HepG2 (cell line): ENCODE measurements around the gene CMPK1. TPM values are rescaled to one million over a fixed set of nuclear protein-coding genes. Genes with fewer than 3 reads are reported as not detected.

Experiments
- ATAC-seq: fragments of 200-7000 bp; cut with Tn5 transposase; 3 replicates; pipeline ENCODE4 v1.9.1; 2020; ENCODE audit warnings: mild to moderate bottlenecking, moderate library complexity
- BruUV-seq: library from RNA; stranded (reverse); fragments of 400-500 nt; replicated peaks from 2 replicates; lab custom pipeline; 2021; lab: Mats Ljungman, UMichigan
- CTCF ChIA-PET: fragments of 300-600 bp; formaldehyde crosslinking; extraction: SDS; loops from one replicate; lab custom pipeline; 2021; ENCODE audit warnings: low total read pairs, inconsistent platforms, low intra/inter-chr PET ratio; lab: Yijun Ruan, JAX
- POLR2A ChIA-PET: fragments of 350-600 bp; sonication (Branson Sonifier 250); formaldehyde crosslinking; loops from one replicate; lab custom pipeline; 2020; ENCODE audit warnings: antibody characterized with exemption, inconsistent platforms; lab: Yijun Ruan, JAX
- DNase-seq: peaks from one replicate; pipeline ENCODE4 v3.0.0-alpha.2; 2015; ENCODE audit warnings: low spot score
- FAIRE-seq: peaks from 3 replicates; lab custom pipeline; 2011; peaks lifted over from hg19 to GRCh38; lab: Jason Lieb, UNC
- H2AFZ ChIP-seq: one replicate; pipeline ENCODE4 v1.6.1; 2011; ENCODE audit warnings: low read length, inconsistent platforms
- H3K27ac ChIP-seq: fragments of 300-600 bp; 3 replicates; pipeline ENCODE4 v1.8.0; 2011; ENCODE audit warnings: mixed run types, mild to moderate bottlenecking, mixed read lengths, low read length, inconsistent platforms; ENCODE audit not compliant: insufficient read depth; ENCODE audit errors: extremely low read length
- H3K27me3 ChIP-seq, 2 experiments: fragments of 200-600 bp in 1 of 2; 2 replicates in 1 of 2; 3 replicates in 1 of 2; pipeline versions ENCODE4 v1.6.0 to v1.8.0; 2011; ENCODE audit warnings: low read length in 2 of 2, mild to moderate bottlenecking in 2 of 2, moderate library complexity in 2 of 2, inconsistent platforms in 1 of 2; ENCODE audit not compliant: insufficient read depth in 2 of 2, control insufficient read depth in 1 of 2
- H3K36me3 ChIP-seq, 2 experiments: fragments of 200-600 bp in 1 of 2; replicated peaks in 1 of 2; 2 replicates in 1 of 2; 3 replicates in 1 of 2; pipeline versions ENCODE4 v1.5.1 to v1.8.0; 2011; ENCODE audit warnings: low read length in 2 of 2, inconsistent platforms in 1 of 2; ENCODE audit not compliant: insufficient read depth in 2 of 2, control insufficient read depth in 1 of 2
- H3K4me1 ChIP-seq: 2 replicates; pipeline ENCODE4 v1.5.1; 2012; ENCODE audit warnings: low read length, inconsistent platforms; ENCODE audit not compliant: insufficient read depth
- H3K4me2 ChIP-seq: 2 replicates; pipeline ENCODE4 v1.6.0; 2011; ENCODE audit warnings: low read depth, low read length, inconsistent platforms
- H3K4me3 ChIP-seq, 3 experiments: fragments of 200-600 bp in 1 of 3; sonication (generic), shearing (Covaris generic) in 1 of 3; replicated peaks in 1 of 3; 2 replicates each; pipeline ENCODE4 v1.5.1; 2011 to 2016; ENCODE audit warnings: low read length in 3 of 3, inconsistent platforms in 2 of 3, low read depth in 2 of 3, mild to moderate bottlenecking in 2 of 3, control low read depth in 1 of 3, mixed read lengths in 1 of 3; ENCODE audit not compliant: insufficient read depth in 1 of 3
- H3K79me2 ChIP-seq: one replicate; pipeline ENCODE4 v1.6.1; 2011; ENCODE audit warnings: low read length, inconsistent platforms; ENCODE audit not compliant: insufficient read depth
- H3K9ac ChIP-seq: 2 replicates; pipeline ENCODE4 v1.6.0; 2011; ENCODE audit warnings: mild to moderate bottlenecking, low read depth, low read length, inconsistent platforms; ENCODE audit not compliant: insufficient read depth
- H3K9me3 ChIP-seq: 2 replicates; pipeline ENCODE4 v1.5.1; 2012; ENCODE audit warnings: mild to moderate bottlenecking, low read length
- H4K20me1 ChIP-seq: 2 replicates; pipeline ENCODE4 v1.6.0; 2011; ENCODE audit warnings: inconsistent platforms, mild to moderate bottlenecking, low read length, moderate library complexity; ENCODE audit not compliant: insufficient read depth
- EED ChIP-seq: sonication (generic); formaldehyde crosslinking; IDR thresholded peaks from 2 replicates; pipeline ENCODE4 v1.5.0; 2020; ENCODE audit warnings: mild to moderate bottlenecking, missing genetic modification reagents
- FOXP1 ChIP-seq, 2 experiments: fragments of 450-650 bp in 1 of 2; IDR thresholded peaks; 2 replicates each; pipeline ENCODE4 v1.6.1; 2017 to 2018; ENCODE audit warnings: antibody characterized with exemption in 1 of 2
- HNRNPK ChIP-seq: fragments of 200-400 bp; formaldehyde crosslinking; IDR thresholded peaks from 2 replicates; pipeline ENCODE4 v1.6.1; 2018; ENCODE audit warnings: low read length, low read depth, moderate library complexity, mild to moderate bottlenecking; ENCODE audit not compliant: poor library complexity, severe bottlenecking
- KDM2A ChIP-seq: sonication (generic); formaldehyde crosslinking; IDR thresholded peaks from 2 replicates; pipeline ENCODE4 v1.4.0; 2020; ENCODE audit warnings: low read depth, missing genetic modification reagents, borderline replicate concordance
- KDM5A ChIP-seq: fragments of 200-600 bp; sonication (generic); IDR thresholded peaks from 2 replicates; pipeline ENCODE4 v1.7.0; 2018; ENCODE audit warnings: antibody characterized with exemption, mild to moderate bottlenecking, low read length, borderline replicate concordance
- MAFK ChIP-seq, 2 experiments: IDR thresholded peaks in 1 of 2; conservative IDR thresholded peaks in 1 of 2; 2 replicates each; pipeline ENCODE4 v1.6.1; 2011; ENCODE audit warnings: improper control_type of control experiment in 2 of 2, low read length in 2 of 2
- NFYC ChIP-seq: IDR thresholded peaks from 2 replicates; pipeline ENCODE4 v1.6.1; 2016; ENCODE audit warnings: missing genetic modification reagents, missing compliant biosample characterization
- RBAK ChIP-seq: sonication (generic); formaldehyde crosslinking; IDR thresholded peaks from 2 replicates; pipeline ENCODE4 v1.5.1; 2020; ENCODE audit warnings: mild to moderate bottlenecking, missing genetic modification reagents
- ZBTB7B ChIP-seq: sonication (generic); formaldehyde crosslinking; IDR thresholded peaks from 2 replicates; pipeline ENCODE4 v1.4.0; 2020; ENCODE audit warnings: missing genetic modification reagents
- ZBTB8A ChIP-seq: sonication (generic); formaldehyde crosslinking; IDR thresholded peaks from 2 replicates; pipeline ENCODE4 v1.4.0; 2020; ENCODE audit warnings: mild to moderate bottlenecking, low read depth, missing genetic modification reagents, borderline replicate concordance
- ZNF17 ChIP-seq: sonication (generic); formaldehyde crosslinking; IDR thresholded peaks from 2 replicates; pipeline ENCODE4 v1.5.0; 2020; ENCODE audit warnings: mild to moderate bottlenecking, missing genetic modification reagents
- ZNF550 ChIP-seq: sonication (generic); formaldehyde crosslinking; IDR thresholded peaks from 2 replicates; pipeline ENCODE4 v1.4.0; 2020; ENCODE audit warnings: mild to moderate bottlenecking, missing genetic modification reagents, borderline replicate concordance
- ZNF577 ChIP-seq: sonication (generic); formaldehyde crosslinking; IDR thresholded peaks from 2 replicates; pipeline ENCODE4 v1.4.0; 2020; ENCODE audit warnings: mild to moderate bottlenecking, low read depth, missing genetic modification reagents, borderline replicate concordance
- WGBS: methylation state at CpG from one replicate; pipeline ENCODE4 v1.1.6; 2017; ENCODE audit warnings: low lambda C conversion rate; 5-methylcytosine and 5-hydroxymethylcytosine counted together
- in situ Hi-C: cut with HindIII; loops from 2 replicates; pipeline ENCODE4 v1.10.0; 2017; ENCODE audit warnings: low pct_unique_long_range_greater_than_20kb; ENCODE audit not compliant: extremely low pct_ligation_motif_present
- intact Hi-C: fragments of 100-400 bp; cut with micrococcal nuclease; formaldehyde crosslinking; loops from one replicate; pipeline ENCODE4 v1.10.0; 2022; ENCODE audit not compliant: unreplicated experiment
- polyA plus RNA-seq, 8 experiments: library from polyadenylated mRNA; depleted of rRNA in 3 of 8; stranded (reverse) in 7 of 8; unstranded in 1 of 8; fragments of >200 nt; fragmentation: Illumina TruSeq in 4 of 8; extraction: Trizol in 4 of 8; gene quantifications; 2 replicates each; pipeline versions ENCODE4 v1.2.1 to v1.2.3, GENCODE V29; 2011 to 2016; ENCODE audit warnings: low read depth in 4 of 8, missing spikeins in 1 of 8, mixed read lengths in 1 of 8; ENCODE audit not compliant: insufficient read depth in 1 of 8
- total RNA-seq, 5 experiments: library from RNA; depleted of rRNA; stranded (reverse); fragments of >200 nt; fragmentation: Illumina TruSeq; extraction: Trizol; gene quantifications; 2 replicates each; pipeline ENCODE4 v1.2.3, GENCODE V29; 2016; ENCODE audit warnings: low read depth in 1 of 5
- TF ChIP-seq, protein P1 (sequence below): sonication (generic); formaldehyde crosslinking; conservative IDR thresholded peaks from 2 replicates; pipeline ENCODE4 v1.4.0; 2020; ENCODE audit warnings: mild to moderate bottlenecking, missing genetic modification reagents, moderate library complexity
- TF ChIP-seq, protein P2 (sequence below): sonication (generic); formaldehyde crosslinking; IDR thresholded peaks from 2 replicates; pipeline ENCODE4 v1.8.1; 2022; ENCODE audit warnings: low read depth, mild to moderate bottlenecking, missing genetic modification reagents
- TF ChIP-seq, protein P3 (sequence below): sonication (generic); formaldehyde crosslinking; IDR thresholded peaks from 2 replicates; pipeline ENCODE4 v1.4.0; 2020; ENCODE audit warnings: mild to moderate bottlenecking, missing genetic modification reagents

The CMPK1 gene
- total and polyA plus RNA-seq, 2 of the 13 experiments (the other 11 are each of a cell fraction or from before 2014, with no cell fraction given): 38.3 to 92.0 TPM

DNA sequence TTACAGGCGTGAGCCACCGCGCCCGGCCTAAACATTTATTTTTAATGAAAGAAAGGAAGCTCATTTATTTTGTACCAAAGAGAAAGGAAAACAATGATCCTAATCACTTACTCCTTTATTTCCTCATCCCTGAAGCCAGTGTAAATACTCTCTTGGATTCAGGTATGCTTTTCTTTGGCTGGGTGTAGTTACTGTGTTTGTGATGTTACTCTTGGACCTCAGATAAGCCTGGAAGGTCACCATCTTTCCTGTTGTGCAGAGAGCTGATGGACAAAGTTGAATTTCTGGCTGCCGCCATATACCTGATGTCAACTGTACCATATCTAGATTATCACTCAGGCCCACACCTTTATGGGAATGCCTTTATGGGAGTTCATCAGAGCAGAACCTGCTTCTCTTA, 47.1 kb downstream of the CMPK1 start:
- H3K4me1 ChIP-seq: peaks cover 78% of the 10 kb centered on the region
- H3K27me3 ChIP-seq: no peaks in the 10 kb centered on the region
- peaks cover 0 to 4% of the 10 kb centered on the region in 2 experiments; a peak in 1 of 5 replicates for H3K36me3 ChIP-seq
- DNase-seq (peak; percentile 72), FAIRE-seq (peak; percentile 44), ATAC-seq (peak; percentile 57)
- no peak overlapping the region for H3K4me2 ChIP-seq
- in situ Hi-C loops: no loop called here
- H3K79me2 ChIP-seq: no peaks in the 10 kb centered on the region
- no TSS peak for BruUV-seq
- WGBS: 82% methylated on average over 5 of the region's 5 CpGs
- intact Hi-C loops: no loop called here
- no peak overlapping the region for H3K9ac ChIP-seq
- H4K20me1 ChIP-seq: no peaks in the 10 kb centered on the region
- POLR2A ChIA-PET: no interaction called here
- no peak overlapping the region for H2AFZ ChIP-seq
- no peak overlapping the region for H3K4me3 ChIP-seq
- CTCF ChIA-PET: no interaction called here
- no peaks in the 10 kb centered on the region for H3K9me3 ChIP-seq
- H3K27ac ChIP-seq: peak overlapping the region; percentile 55
- no peak for TF ChIP-seq RBAK (CRISPR knock-in tag)
- no peak for TF ChIP-seq HNRNPK
- TF ChIP-seq KDM5A: no peak
- no peak for TF ChIP-seq ZBTB8A (CRISPR knock-in tag)
- no peak for TF ChIP-seq ZBTB7B
- no peak for TF ChIP-seq FOXP1 (IDR thresholded peaks at IDR 0.05)
- TF ChIP-seq FOXP1 (CRISPR knock-in tag; IDR thresholded peaks at IDR 0.05): peak; percentile 62; the same call in 1 of the 2 replicates
- TF ChIP-seq, protein P1, sequence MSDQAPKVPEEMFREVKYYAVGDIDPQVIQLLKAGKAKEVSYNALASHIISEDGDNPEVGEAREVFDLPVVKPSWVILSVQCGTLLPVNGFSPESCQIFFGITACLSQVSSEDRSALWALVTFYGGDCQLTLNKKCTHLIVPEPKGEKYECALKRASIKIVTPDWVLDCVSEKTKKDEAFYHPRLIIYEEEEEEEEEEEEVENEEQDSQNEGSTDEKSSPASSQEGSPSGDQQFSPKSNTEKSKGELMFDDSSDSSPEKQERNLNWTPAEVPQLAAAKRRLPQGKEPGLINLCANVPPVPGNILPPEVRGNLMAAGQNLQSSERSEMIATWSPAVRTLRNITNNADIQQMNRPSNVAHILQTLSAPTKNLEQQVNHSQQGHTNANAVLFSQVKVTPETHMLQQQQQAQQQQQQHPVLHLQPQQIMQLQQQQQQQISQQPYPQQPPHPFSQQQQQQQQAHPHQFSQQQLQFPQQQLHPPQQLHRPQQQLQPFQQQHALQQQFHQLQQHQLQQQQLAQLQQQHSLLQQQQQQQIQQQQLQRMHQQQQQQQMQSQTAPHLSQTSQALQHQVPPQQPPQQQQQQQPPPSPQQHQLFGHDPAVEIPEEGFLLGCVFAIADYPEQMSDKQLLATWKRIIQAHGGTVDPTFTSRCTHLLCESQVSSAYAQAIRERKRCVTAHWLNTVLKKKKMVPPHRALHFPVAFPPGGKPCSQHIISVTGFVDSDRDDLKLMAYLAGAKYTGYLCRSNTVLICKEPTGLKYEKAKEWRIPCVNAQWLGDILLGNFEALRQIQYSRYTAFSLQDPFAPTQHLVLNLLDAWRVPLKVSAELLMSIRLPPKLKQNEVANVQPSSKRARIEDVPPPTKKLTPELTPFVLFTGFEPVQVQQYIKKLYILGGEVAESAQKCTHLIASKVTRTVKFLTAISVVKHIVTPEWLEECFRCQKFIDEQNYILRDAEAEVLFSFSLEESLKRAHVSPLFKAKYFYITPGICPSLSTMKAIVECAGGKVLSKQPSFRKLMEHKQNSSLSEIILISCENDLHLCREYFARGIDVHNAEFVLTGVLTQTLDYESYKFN (CRISPR knock-in tag): peak; percentile 52; the same call in 1 of the 2 replicates
- TF ChIP-seq MAFK (conservative IDR thresholded peaks at IDR 0.05 in 1 of 2, IDR thresholded peaks at IDR 0.05 in 1 of 2; ENCODE audit: low read length in 2 of 2): no peak
- TF ChIP-seq NFYC: no peak
- no peak for TF ChIP-seq ZNF577 (CRISPR knock-in tag)
- no peak for TF ChIP-seq ZNF17 (CRISPR knock-in tag)
- TF ChIP-seq EED (CRISPR knock-in tag): no peak
- TF ChIP-seq, protein P2, sequence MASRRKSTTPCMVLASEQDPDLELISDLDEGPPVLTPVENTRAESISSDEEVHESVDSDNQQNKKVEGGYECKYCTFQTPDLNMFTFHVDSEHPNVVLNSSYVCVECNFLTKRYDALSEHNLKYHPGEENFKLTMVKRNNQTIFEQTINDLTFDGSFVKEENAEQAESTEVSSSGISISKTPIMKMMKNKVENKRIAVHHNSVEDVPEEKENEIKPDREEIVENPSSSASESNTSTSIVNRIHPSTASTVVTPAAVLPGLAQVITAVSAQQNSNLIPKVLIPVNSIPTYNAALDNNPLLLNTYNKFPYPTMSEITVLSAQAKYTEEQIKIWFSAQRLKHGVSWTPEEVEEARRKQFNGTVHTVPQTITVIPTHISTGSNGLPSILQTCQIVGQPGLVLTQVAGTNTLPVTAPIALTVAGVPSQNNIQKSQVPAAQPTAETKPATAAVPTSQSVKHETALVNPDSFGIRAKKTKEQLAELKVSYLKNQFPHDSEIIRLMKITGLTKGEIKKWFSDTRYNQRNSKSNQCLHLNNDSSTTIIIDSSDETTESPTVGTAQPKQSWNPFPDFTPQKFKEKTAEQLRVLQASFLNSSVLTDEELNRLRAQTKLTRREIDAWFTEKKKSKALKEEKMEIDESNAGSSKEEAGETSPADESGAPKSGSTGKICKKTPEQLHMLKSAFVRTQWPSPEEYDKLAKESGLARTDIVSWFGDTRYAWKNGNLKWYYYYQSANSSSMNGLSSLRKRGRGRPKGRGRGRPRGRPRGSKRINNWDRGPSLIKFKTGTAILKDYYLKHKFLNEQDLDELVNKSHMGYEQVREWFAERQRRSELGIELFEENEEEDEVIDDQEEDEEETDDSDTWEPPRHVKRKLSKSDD (CRISPR knock-in tag): no peak
- no peak for TF ChIP-seq KDM2A
- no peak for TF ChIP-seq ZNF550 (CRISPR knock-in tag)
- TF ChIP-seq, protein P3, sequence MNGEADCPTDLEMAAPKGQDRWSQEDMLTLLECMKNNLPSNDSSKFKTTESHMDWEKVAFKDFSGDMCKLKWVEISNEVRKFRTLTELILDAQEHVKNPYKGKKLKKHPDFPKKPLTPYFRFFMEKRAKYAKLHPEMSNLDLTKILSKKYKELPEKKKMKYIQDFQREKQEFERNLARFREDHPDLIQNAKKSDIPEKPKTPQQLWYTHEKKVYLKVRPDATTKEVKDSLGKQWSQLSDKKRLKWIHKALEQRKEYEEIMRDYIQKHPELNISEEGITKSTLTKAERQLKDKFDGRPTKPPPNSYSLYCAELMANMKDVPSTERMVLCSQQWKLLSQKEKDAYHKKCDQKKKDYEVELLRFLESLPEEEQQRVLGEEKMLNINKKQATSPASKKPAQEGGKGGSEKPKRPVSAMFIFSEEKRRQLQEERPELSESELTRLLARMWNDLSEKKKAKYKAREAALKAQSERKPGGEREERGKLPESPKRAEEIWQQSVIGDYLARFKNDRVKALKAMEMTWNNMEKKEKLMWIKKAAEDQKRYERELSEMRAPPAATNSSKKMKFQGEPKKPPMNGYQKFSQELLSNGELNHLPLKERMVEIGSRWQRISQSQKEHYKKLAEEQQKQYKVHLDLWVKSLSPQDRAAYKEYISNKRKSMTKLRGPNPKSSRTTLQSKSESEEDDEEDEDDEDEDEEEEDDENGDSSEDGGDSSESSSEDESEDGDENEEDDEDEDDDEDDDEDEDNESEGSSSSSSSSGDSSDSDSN (CRISPR knock-in tag): no peak
